ENCODE results near the gene PTPRD. TPM values are rescaled to one million over a fixed set of nuclear protein-coding genes. Genes with fewer than 3 reads are reported as not detected.

The PTPRD gene
- total and polyA plus RNA-seq, 2 donors (not counting 1 experiment from before 2014, with no cell fraction given): 0.35 to 4.8 TPM

DNA sequence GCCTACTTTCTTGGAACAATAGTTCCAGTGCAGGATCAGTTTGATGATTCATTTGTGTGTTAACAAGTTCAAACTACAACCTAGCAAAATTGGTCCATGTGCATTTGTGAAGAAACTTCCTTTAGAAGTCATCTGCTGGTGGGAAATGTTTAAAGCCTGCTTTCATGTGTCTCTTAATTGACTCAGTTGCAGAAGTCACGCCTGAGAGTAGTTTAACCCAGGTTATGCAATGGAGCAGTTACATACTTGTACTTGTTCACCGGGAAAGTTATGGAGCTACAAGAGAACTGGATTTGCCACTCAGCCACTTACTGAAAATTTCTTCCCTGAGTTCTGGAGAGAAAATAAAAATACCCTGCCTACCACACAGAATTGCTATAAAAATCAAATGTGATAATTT lies 1397.8 kb downstream of the PTPRD start:
- DNase-seq (ENCODE audit: low read depth in 2 of 2): no peak
- H3K27me3 ChIP-seq (ENCODE audit: control insufficient read depth, insufficient read depth, low read length): no peaks in the 10 kb centered on the region
- TF ChIP-seq, protein P1, sequence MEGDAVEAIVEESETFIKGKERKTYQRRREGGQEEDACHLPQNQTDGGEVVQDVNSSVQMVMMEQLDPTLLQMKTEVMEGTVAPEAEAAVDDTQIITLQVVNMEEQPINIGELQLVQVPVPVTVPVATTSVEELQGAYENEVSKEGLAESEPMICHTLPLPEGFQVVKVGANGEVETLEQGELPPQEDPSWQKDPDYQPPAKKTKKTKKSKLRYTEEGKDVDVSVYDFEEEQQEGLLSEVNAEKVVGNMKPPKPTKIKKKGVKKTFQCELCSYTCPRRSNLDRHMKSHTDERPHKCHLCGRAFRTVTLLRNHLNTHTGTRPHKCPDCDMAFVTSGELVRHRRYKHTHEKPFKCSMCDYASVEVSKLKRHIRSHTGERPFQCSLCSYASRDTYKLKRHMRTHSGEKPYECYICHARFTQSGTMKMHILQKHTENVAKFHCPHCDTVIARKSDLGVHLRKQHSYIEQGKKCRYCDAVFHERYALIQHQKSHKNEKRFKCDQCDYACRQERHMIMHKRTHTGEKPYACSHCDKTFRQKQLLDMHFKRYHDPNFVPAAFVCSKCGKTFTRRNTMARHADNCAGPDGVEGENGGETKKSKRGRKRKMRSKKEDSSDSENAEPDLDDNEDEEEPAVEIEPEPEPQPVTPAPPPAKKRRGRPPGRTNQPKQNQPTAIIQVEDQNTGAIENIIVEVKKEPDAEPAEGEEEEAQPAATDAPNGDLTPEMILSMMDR (conservative IDR thresholded peaks at IDR 0.05 in 1 of 2, IDR thresholded peaks at IDR 0.05 in 1 of 2; ENCODE audit: low read depth in 1 of 2, low read length in 2 of 2): no peak
- TF ChIP-seq EZH2 (IDR thresholded peaks at IDR 0.05; ENCODE audit: low read length, missing control alignments): no peak

DNA sequence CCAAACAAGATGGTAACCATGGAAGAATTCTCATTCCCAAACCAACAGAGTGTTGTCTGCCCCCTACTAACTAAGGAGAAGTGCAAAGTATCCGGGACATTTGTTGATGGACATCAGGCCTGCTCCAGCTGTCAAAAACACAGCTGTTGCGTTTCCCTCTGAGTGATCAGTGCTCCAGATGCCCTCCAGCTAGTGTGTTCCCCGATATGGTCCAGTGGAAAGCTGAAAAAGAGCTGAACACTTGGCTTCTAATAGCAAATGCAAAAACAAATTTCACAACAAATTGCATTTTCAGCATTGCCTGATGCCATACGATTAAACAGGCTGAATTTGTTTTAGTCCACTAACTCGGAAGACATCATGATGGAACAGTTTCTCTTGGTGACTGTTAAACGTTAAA lies 1398.7 kb downstream of the PTPRD start:
- Histone ChIP-seq H4K20me1 (ENCODE audit: control insufficient read depth, extremely low read depth, insufficient read depth, low read length) (no peaks in the 10 kb centered on the region), H3K4me1 (ENCODE audit: control insufficient read depth, extremely low read depth, insufficient read depth, low read length) (no peaks in the 10 kb centered on the region)

More for the DNA sequence above, 1397.8 kb downstream of the PTPRD start:
- Histone ChIP-seq H3K9me3 (ENCODE audit: control insufficient read depth, insufficient read depth, low read depth, low read length) (no peaks in the 10 kb centered on the region), H3K79me2 (ENCODE audit: control insufficient read depth, insufficient read depth, low read length) (no peaks in the 10 kb centered on the region), H3K9ac (ENCODE audit: insufficient read depth, low read length) (no peak overlapping the region), H2AFZ (ENCODE audit: low read length) (no peak overlapping the region), H3K4me1 (ENCODE audit: control insufficient read depth, extremely low read depth, insufficient read depth, low read length) (no peaks in the 10 kb centered on the region), H3K27ac (ENCODE audit: insufficient read depth, low read length) (no peak overlapping the region), H3K4me3 (replicated peaks in 1 of 4; ENCODE audit: control extremely low read depth in 1 of 4, insufficient read depth in 1 of 4, low read depth in 3 of 4, low read length in 4 of 4) (no peak overlapping the region), H3K4me2 (ENCODE audit: extremely low read depth, insufficient read depth, low read length) (no peak overlapping the region), H3K36me3 (ENCODE audit: control insufficient read depth, insufficient read depth, low read length) (no peaks in the 10 kb centered on the region), H4K20me1 (ENCODE audit: control insufficient read depth, extremely low read depth, insufficient read depth, low read length) (no peaks in the 10 kb centered on the region)

DNA sequence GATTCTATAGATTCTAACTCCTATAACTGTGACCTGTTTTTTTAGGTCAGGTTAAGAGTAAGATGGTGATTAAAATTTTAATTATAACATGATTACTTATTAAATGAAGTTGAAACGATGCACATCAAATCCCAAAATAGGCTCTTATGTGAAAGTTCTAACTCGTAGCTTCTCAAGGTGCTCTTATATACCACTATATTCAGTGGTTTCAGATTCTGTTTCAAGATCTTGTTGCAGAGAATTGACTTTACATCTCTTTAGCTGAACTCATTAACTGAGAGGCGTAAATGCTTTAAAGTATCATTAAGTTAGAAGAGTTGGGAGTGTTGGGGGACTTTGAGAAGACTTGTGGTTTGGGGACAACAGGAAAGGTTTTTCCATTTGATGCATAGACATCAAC lies 1399.8 kb downstream of the PTPRD start:
- no peaks in the 10 kb centered on the region for H3K36me3 ChIP-seq (ENCODE audit: control insufficient read depth, insufficient read depth, low read length)
- H3K9me3 ChIP-seq (ENCODE audit: control insufficient read depth, insufficient read depth, low read depth, low read length): no peaks in the 10 kb centered on the region
- no peak overlapping the region for H3K9ac ChIP-seq (ENCODE audit: insufficient read depth, low read length)
- no peaks in the 10 kb centered on the region for H4K20me1 ChIP-seq (ENCODE audit: control insufficient read depth, extremely low read depth, insufficient read depth, low read length)
- H3K4me1 ChIP-seq (ENCODE audit: control insufficient read depth, extremely low read depth, insufficient read depth, low read length): no peaks in the 10 kb centered on the region
- DNase-seq (ENCODE audit: low read depth in 2 of 2): no peak
- no peak overlapping the region for H2AFZ ChIP-seq (ENCODE audit: low read length)
- no peak overlapping the region for H3K27ac ChIP-seq (ENCODE audit: insufficient read depth, low read length)
- H3K27me3 ChIP-seq (ENCODE audit: control insufficient read depth, insufficient read depth, low read length): no peaks in the 10 kb centered on the region
- no peak overlapping the region for H3K4me2 ChIP-seq (ENCODE audit: extremely low read depth, insufficient read depth, low read length)
- H3K4me3 ChIP-seq (replicated peaks in 1 of 4; ENCODE audit: control extremely low read depth in 1 of 4, insufficient read depth in 1 of 4, low read depth in 3 of 4, low read length in 4 of 4): no peak overlapping the region
- no peak for TF ChIP-seq EZH2 (IDR thresholded peaks at IDR 0.05; ENCODE audit: low read length, missing control alignments)
- TF ChIP-seq, protein P1 (conservative IDR thresholded peaks at IDR 0.05 in 1 of 2, IDR thresholded peaks at IDR 0.05 in 1 of 2; ENCODE audit: low read depth in 1 of 2, low read length in 2 of 2): no peak
- H3K79me2 ChIP-seq (ENCODE audit: control insufficient read depth, insufficient read depth, low read length): no peaks in the 10 kb centered on the region

More for the DNA sequence above, 1398.7 kb downstream of the PTPRD start:
- Histone ChIP-seq H3K79me2 (ENCODE audit: control insufficient read depth, insufficient read depth, low read length) (no peaks in the 10 kb centered on the region), H3K27ac (ENCODE audit: insufficient read depth, low read length) (no peak overlapping the region), H2AFZ (ENCODE audit: low read length) (no peak overlapping the region), H3K9me3 (ENCODE audit: control insufficient read depth, insufficient read depth, low read depth, low read length) (no peaks in the 10 kb centered on the region), H3K9ac (ENCODE audit: insufficient read depth, low read length) (no peak overlapping the region), H3K4me3 (replicated peaks in 1 of 4; ENCODE audit: control extremely low read depth in 1 of 4, insufficient read depth in 1 of 4, low read depth in 3 of 4, low read length in 4 of 4) (no peak overlapping the region), H3K36me3 (ENCODE audit: control insufficient read depth, insufficient read depth, low read length) (no peaks in the 10 kb centered on the region), H3K4me2 (ENCODE audit: extremely low read depth, insufficient read depth, low read length) (no peak overlapping the region), H3K27me3 (ENCODE audit: control insufficient read depth, insufficient read depth, low read length) (no peaks in the 10 kb centered on the region)
- TF ChIP-seq, protein P1 (conservative IDR thresholded peaks at IDR 0.05 in 1 of 2, IDR thresholded peaks at IDR 0.05 in 1 of 2; ENCODE audit: low read depth in 1 of 2, low read length in 2 of 2): no peak
- TF ChIP-seq EZH2 (IDR thresholded peaks at IDR 0.05; ENCODE audit: low read length, missing control alignments): no peak
- no peak for DNase-seq (ENCODE audit: low read depth in 2 of 2)

Measured in fibroblast of lung (primary cell).